SK-MEL-5 (cell line): Measurements from ENCODE around the gene SKIC2. TPM values are rescaled to one million over a fixed set of nuclear protein-coding genes. Genes with fewer than 3 reads are reported as not detected.
"Not testable (repeated sequence)": the region's sequence is repeated elsewhere in the genome, so short reads cannot be mapped to it uniquely, and the experiment has no call there.

ENCODE experiments used
- DNase-seq: peaks from one replicate; pipeline ENCODE4 v3.0.0-alpha.2; 2016; ENCODE audit warnings: low read depth, low spot score
- in situ Hi-C: cut with HindIII; loops from 2 replicates; pipeline ENCODE4 v1.10.0; 2016; ENCODE audit warnings: low sequenced_read_pairs, high pct_unique_total_duplicates, low pct_unique_long_range_greater_than_20kb
- total RNA-seq: library from RNA; depleted of rRNA; stranded (reverse); fragments of >200 nt; shearing (Covaris generic); gene quantifications from 2 replicates; pipeline ENCODE4 v1.2.3, GENCODE V29; 2014

Gene SKIC2
- total RNA-seq, 1 experiment from 2014 or later: 21.4 TPM

DNA sequence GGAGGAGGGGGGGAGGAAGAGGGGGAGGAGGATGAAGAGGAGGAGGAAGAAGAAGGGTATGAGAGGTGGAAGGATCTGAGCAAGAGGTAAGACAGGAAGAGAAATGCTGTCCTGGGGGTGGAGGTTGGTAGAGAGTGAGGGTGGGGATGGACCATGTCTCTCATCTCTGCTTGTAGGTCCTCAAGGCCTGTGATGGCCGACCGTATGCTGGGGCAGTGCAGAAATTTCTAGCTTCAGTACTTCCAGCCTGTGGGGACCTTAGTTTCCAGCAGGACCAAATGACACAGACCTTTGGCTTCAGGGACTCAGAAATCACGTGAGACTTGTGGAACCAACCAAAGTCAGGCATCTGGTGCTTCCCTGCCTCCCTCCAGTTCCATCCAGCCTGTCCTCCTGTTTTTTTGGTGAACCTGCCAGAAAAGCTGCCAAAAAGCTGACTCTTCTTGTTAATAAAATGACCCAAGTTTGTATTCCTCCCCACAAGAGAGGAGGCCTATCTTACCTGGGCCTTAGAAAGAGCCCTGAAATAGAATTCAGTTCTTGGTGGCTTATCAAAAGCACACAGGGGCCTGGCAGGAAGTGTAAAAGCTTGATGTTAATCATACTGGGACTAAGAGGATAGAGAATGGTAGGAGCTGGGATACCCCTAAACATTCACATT, 20.4 kb downstream of the SKIC2 start:
- in situ Hi-C loops: no loop called here

GRCh38 chr6:31980195-31980876, 21.4 kb downstream of the SKIC2 start:
- DNase-seq, in situ Hi-C loops: not testable (repeated sequence)

More for the DNA sequence above, 20.4 kb downstream of the SKIC2 start:
- no peak for DNase-seq

GRCh38 chr6:31980998-31981397, 22.0 kb downstream of the SKIC2 start:
- in situ Hi-C loops, DNase-seq: not testable (repeated sequence)

GRCh38 chr6:31981744-31982143, 22.8 kb downstream of the SKIC2 start, which contains the start of gene C4A:
C4A (plus strand) TSS chr6:31982057; CDS start chr6:31982108, 51 bp downstream.
- in situ Hi-C loops, DNase-seq: not testable (repeated sequence)

DNA sequence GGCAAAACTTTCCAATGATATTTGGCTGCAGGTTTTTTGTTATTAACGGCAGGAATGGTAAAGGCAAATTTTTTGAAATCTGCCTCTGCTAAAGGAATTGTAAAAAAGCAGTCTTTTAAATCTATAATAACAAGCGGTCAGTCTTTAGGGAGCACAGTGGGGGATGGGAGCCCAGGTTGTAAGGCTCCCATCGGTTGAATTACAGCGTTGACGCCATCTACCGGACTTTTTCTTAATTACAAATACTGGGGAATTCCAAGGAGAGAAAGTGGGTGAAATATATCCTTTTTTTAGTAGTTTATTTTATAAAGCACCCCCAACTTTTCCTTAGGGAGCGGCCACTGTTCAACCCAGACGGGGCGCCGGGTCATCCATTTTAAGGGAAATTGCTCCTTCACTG, 30.4 kb downstream of the SKIC2 start:
- DNase-seq, in situ Hi-C loops: not testable (repeated sequence)

GRCh38 chr6:31994421-31994820, 35.4 kb downstream of the SKIC2 start:
- DNase-seq, in situ Hi-C loops: not testable (repeated sequence)

DNA sequence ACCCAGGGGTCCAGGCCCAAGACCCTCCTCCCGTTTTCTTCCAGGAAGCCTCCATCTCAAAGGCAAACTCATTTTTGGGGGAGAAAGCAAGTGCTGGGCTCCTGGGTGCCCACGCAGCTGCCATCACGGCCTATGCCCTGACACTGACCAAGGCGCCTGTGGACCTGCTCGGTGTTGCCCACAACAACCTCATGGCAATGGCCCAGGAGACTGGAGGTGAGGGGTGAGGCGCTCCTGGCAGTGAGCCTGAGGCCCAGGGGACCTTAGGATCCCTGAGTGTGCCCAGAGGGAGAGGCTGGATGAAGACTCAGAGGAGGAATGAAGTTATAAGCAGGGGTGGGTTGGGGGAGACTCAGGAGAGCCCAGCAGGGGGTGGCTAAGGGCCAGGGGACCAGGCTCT, 37.4 kb downstream of the SKIC2 start:
- DNase-seq, in situ Hi-C loops: not testable (repeated sequence)

DNA sequence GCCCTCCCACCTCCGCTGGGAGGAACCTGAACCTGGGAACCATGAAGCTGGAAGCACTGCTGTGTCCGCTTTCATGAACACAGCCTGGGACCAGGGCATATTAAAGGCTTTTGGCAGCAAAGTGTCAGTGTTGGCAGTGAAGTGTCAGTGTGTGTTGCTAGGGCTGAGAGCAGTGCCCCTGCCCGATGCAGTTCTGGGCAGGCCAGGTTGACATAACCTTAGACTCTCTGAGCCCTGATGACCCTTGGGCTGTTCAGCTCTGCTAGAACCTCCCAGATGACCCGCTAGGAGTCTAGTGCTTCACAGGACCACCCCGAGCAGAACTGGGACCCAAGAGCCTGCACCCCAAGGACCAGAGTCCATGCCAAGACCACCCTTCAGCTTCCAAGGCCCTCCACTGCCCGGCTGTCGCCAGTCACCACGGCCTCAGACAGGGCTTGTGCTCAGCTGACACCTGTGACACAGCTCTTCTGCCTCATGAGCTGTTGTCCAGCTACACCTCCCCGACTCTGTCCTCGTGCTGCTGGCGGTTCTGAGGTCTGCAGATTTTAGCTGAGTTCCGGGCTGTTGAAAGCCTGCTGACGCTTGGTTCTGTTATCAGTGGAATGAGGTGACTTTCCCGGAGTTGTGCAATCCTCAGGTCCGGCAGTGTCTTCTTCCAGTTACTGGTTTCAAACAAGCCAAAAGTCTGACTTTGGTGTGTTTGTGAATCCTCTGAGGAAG, 43.7 kb downstream of the SKIC2 start:
- in situ Hi-C loops: not testable (repeated sequence)

GRCh38 chr6:32003301-32003700, 44.3 kb downstream of the SKIC2 start:
- DNase-seq, in situ Hi-C loops: not testable (repeated sequence)

More for the DNA sequence above, 43.7 kb downstream of the SKIC2 start:
- not testable (repeated sequence) for DNase-seq

DNA sequence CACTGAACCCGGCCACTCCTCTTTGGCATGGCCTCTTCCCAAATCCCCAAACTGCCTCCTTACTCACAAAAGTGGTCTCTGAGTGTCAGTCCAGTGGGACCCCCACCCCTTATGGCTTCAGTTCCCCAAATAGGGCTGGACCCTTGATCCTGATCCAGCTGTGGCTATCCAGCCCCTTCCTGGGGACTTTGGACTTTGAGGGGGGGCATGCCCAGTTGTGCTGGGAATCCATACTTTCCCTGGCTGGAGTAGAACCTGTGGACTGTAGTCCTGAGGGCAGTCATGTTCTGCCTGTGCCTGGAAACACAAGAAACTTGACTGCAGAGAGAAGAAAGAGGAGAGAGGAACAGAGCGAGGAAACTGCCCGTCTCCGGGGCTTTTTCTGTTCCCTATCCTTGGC, 45.4 kb downstream of the SKIC2 start:
- in situ Hi-C loops, DNase-seq: not testable (repeated sequence)

DNA sequence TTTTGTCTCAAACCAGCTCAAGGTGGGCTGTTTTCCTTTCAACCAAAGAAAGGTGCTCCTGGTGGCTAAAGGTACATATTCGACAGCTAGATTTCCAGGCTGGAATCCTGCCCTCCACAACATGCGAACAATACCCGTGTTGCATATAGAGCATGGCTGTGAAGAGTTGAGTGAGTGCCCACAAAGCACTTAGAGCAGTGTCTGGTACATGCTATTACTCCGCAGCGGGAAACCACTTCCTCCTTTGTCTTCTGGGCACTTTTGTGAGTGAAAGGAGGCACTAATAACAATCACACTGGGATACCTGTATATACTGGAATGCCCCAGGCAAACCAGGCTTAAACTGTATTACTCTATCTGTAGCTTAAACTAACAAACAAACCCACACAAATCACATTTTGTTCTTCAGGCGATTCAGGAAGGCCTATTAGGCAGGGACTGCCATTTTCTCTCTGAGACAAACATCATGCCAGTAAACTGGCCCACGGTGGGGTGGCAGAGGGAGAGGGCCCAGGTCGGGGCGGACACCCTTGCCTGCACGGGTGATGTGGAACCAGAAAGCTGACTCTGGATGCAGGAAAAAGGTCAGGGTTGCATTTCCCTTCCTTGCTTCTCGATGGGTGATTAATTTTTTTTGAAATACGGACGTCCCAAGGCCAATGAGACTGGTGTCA, 46.0 kb downstream of the SKIC2 start:
- DNase-seq, in situ Hi-C loops: not testable (repeated sequence)

DNA sequence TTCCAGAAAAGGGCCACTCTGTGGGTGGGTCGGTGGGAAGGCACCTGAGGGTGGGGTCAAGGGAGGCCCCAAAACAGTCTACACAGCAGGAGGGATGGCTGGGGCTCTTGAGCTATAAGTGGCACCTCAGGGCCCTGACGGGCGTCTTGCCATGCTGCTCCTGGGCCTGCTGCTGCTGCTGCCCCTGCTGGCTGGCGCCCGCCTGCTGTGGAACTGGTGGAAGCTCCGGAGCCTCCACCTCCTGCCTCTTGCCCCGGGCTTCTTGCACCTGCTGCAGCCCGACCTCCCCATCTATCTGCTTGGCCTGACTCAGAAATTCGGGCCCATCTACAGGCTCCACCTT, 46.5 kb downstream of the SKIC2 start:
- in situ Hi-C loops, DNase-seq: not testable (repeated sequence)

GRCh38 chr6:32005991-32006529, 47.1 kb downstream of the SKIC2 start:
- DNase-seq, in situ Hi-C loops: not testable (repeated sequence)

DNA sequence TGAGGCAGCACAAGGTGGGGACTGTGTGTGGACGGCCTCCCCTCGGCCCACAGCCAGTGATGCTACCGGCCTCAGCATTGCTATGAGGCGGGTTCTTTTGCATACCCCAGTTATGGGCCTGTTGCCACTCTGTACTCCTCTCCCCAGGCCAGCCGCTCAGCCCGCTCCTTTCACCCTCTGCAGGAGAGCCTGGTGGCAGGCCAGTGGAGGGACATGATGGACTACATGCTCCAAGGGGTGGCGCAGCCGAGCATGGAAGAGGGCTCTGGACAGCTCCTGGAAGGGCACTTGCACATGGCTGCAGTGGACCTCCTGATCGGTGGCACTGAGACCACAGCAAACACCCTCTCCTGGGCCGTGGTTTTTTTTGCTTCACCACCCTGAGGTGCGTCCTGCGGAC, 48.1 kb downstream of the SKIC2 start:
- DNase-seq, in situ Hi-C loops: not testable (repeated sequence)

GRCh38 chr6:32008037-32008436, 49.1 kb downstream of the SKIC2 start:
- DNase-seq, in situ Hi-C loops: not testable (repeated sequence)

- in situ Hi-C loops, DNase-seq: not testable (repeated sequence)
Observed at GRCh38 chr6:32008616-32009015, 49.6 kb downstream of the SKIC2 start.

- in situ Hi-C loops, DNase-seq: not testable (repeated sequence)
Observed at GRCh38 chr6:32009537-32009936, 50.6 kb downstream of the SKIC2 start.
